Measurements from ENCODE around the gene ZNF426. TPM values are rescaled to one million over a fixed set of nuclear protein-coding genes. Genes with fewer than 3 reads are reported as not detected.
"Not testable (repeated sequence)": the region's sequence is repeated elsewhere in the genome, so short reads cannot be mapped to it uniquely, and the experiment has no call there.

The ZNF426 gene
- total RNA-seq, 1 experiment from 2014 or later, result 18.1 TPM

DNA sequence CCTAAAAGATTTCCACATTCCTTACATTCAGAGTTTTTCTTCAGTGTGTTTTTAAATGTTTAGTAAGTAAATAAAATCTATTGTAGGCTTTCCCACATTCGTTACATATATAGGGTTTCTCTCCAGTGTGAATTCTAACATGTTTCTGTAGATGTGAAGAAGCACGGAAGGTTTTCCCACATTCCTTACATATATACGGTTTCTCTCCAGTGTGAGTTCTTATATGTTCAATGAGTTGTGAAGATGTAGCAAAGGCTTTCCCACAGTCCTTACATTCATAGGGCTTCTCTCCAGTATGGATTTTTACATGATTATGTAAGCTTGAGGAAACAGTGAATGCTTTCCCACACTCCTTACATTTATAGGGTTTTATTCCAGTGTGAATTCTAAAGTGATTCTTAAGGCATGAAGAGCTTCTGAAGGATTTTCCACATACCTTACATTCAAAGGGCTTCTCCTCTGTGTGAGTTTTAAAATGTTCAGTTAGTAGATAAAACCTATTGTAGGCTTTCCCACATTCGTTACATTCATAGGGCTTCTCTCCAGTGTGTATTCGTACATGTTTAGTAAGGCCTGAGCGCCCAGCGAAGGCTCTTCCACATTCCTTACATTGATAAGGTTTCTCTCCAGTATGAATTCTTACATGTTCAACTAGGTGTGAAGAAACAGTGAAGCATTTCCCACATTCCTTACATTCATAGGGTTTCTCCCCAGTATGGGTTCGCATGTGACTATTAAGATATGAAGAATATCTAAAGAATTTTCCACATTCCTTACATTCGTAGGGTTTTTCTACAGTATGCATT lies 27.7 kb upstream of the ZNF426 start:
- BruUV-seq (replicated peaks), result TSS peak; percentile 9
- H3K36me3 ChIP-seq (ENCODE audit: insufficient read depth, low read length, poor library complexity, severe bottlenecking), result peaks cover 92% of the 10 kb centered on the region
- no peaks in the 10 kb centered on the region for H3K4me1 ChIP-seq (ENCODE audit: insufficient read depth, low read length, poor library complexity, severe bottlenecking)
- H3K9me3 ChIP-seq (ENCODE audit: low read depth, low read length, poor library complexity, severe bottlenecking), result peaks cover 95% of the 10 kb centered on the region
- DNase-seq (ENCODE audit: low spot score), result peak; percentile 29
- intact Hi-C loops (cut with micrococcal nuclease; ENCODE audit: unreplicated experiment), result no loop called here
- no peak overlapping the region for H3K27ac ChIP-seq (ENCODE audit: low read depth, low read length, poor library complexity, severe bottlenecking)
- H3K27me3 ChIP-seq (replicated peaks; ENCODE audit: insufficient read depth, low read depth, low read length, poor library complexity), result no peaks in the 10 kb centered on the region
- no peak overlapping the region for H3K4me3 ChIP-seq (ENCODE audit: low read depth, low read length, poor library complexity, severe bottlenecking)
- POLR2A ChIA-PET (ENCODE audit: low non-redundant PET), result no interaction called here
- no peak for TF ChIP-seq CTCF (conservative IDR thresholded peaks at IDR 0.05; ENCODE audit: low read depth, low read length)
- no peak for TF ChIP-seq EZH2 (IDR thresholded peaks at IDR 0.05; ENCODE audit: borderline replicate concordance, low read depth, low read length, poor library complexity, severe bottlenecking)
- CTCF ChIA-PET, result no interaction called here

- H3K4me1 ChIP-seq (ENCODE audit: insufficient read depth, low read length, poor library complexity, severe bottlenecking), result no peaks in the 10 kb centered on the region
- DNase-seq (ENCODE audit: low spot score), result no peak
- H3K4me3 ChIP-seq (ENCODE audit: low read depth, low read length, poor library complexity, severe bottlenecking), result no peak overlapping the region
- H3K9me3 ChIP-seq (ENCODE audit: low read depth, low read length, poor library complexity, severe bottlenecking), result peaks cover 16% of the 10 kb centered on the region
- ChIA-PET CTCF (no interaction called here), POLR2A (ENCODE audit: low non-redundant PET) (no interaction called here)
- TF ChIP-seq EZH2 (IDR thresholded peaks at IDR 0.05; ENCODE audit: borderline replicate concordance, low read depth, low read length, poor library complexity, severe bottlenecking) (no peak), CTCF (conservative IDR thresholded peaks at IDR 0.05; ENCODE audit: low read depth, low read length) (no peak)
- intact Hi-C loops (cut with micrococcal nuclease; ENCODE audit: unreplicated experiment), result no loop called here
- BruUV-seq (replicated peaks), result no TSS peak
- H3K27me3 ChIP-seq (replicated peaks; ENCODE audit: insufficient read depth, low read depth, low read length, poor library complexity), result no peaks in the 10 kb centered on the region
- H3K36me3 ChIP-seq (ENCODE audit: insufficient read depth, low read length, poor library complexity, severe bottlenecking), result no peaks in the 10 kb centered on the region
- no peak overlapping the region for H3K27ac ChIP-seq (ENCODE audit: low read depth, low read length, poor library complexity, severe bottlenecking)
These were observed 14.3 kb upstream of the ZNF426 start for GRCh38 chr19:9552536-9553274.

DNA sequence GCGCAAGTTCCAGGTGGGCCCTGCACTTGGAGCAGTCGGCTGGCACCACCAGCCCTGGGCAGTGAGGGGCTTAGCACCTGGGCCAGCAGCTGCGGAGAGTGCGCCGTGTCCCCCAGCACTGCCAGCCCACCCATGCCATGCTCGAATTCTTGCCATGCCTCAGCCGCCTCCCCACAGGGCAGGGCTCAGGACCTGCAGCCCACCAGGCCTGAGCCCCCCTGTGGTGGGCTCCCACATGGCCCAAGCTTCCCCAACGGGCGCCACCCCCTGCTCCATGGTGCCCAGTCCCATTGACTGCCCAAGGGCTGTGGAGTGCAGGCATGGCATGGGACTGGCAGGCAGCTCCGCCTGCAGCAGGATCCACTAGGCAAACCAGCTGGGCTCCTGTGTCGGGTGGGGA lies 9.4 kb upstream of the ZNF426 start:
- H3K4me3 ChIP-seq (ENCODE audit: low read depth, low read length, poor library complexity, severe bottlenecking), result no peak overlapping the region
- H3K27me3 ChIP-seq (replicated peaks; ENCODE audit: insufficient read depth, low read depth, low read length, poor library complexity), result no peaks in the 10 kb centered on the region
- H3K27ac ChIP-seq (ENCODE audit: low read depth, low read length, poor library complexity, severe bottlenecking), result no peak overlapping the region
- H3K36me3 ChIP-seq (ENCODE audit: insufficient read depth, low read length, poor library complexity, severe bottlenecking), result no peaks in the 10 kb centered on the region
- BruUV-seq (replicated peaks), result no TSS peak
- CTCF ChIA-PET, result no interaction called here
- intact Hi-C loops (cut with micrococcal nuclease; ENCODE audit: unreplicated experiment), result no loop called here
- no peak for TF ChIP-seq EZH2 (IDR thresholded peaks at IDR 0.05; ENCODE audit: borderline replicate concordance, low read depth, low read length, poor library complexity, severe bottlenecking)
- no peak for DNase-seq (ENCODE audit: low spot score)
- peaks cover 7% of the 10 kb centered on the region for H3K9me3 ChIP-seq (ENCODE audit: low read depth, low read length, poor library complexity, severe bottlenecking)
- no peaks in the 10 kb centered on the region for H3K4me1 ChIP-seq (ENCODE audit: insufficient read depth, low read length, poor library complexity, severe bottlenecking)
- POLR2A ChIA-PET (ENCODE audit: low non-redundant PET), result no interaction called here

GRCh38 chr19:9541281-9541680 lies 2.8 kb upstream of the ZNF426 start:
- H3K36me3 ChIP-seq (ENCODE audit: insufficient read depth, low read length, poor library complexity, severe bottlenecking); H3K27ac ChIP-seq (ENCODE audit: low read depth, low read length, poor library complexity, severe bottlenecking); DNase-seq (ENCODE audit: low spot score); CTCF ChIA-PET; H3K27me3 ChIP-seq (replicated peaks; ENCODE audit: insufficient read depth, low read depth, low read length, poor library complexity); H3K4me3 ChIP-seq (ENCODE audit: low read depth, low read length, poor library complexity, severe bottlenecking); H3K4me1 ChIP-seq (ENCODE audit: insufficient read depth, low read length, poor library complexity, severe bottlenecking); intact Hi-C loops (cut with micrococcal nuclease; ENCODE audit: unreplicated experiment); BruUV-seq (replicated peaks); POLR2A ChIA-PET (ENCODE audit: low non-redundant PET): not testable (repeated sequence)
- peaks cover 19% of the 10 kb centered on the region for H3K9me3 ChIP-seq (ENCODE audit: low read depth, low read length, poor library complexity, severe bottlenecking)

DNA sequence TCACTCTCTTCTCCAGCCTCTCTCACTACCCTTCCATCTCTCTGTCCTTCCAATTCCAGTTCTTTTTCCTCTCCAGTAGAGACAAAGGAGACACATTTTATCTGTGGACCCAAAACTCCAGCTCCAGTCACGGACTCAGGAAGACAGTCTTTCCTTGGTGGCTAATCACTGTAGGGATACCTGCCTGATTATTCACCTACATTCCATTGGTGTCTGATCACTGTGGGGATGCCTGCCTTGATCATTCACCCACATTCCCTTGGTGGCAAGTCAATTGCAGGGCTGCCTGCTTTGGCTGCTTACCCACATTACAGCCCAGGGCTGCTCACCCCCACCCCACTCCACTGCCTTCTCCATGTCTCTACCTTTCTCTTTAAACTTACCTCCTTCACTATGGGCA lies 1.5 kb upstream of the ZNF426 start:
- peaks cover 12% of the 10 kb centered on the region for H3K36me3 ChIP-seq (ENCODE audit: insufficient read depth, low read length, poor library complexity, severe bottlenecking)
- H3K4me3 ChIP-seq (ENCODE audit: low read depth, low read length, poor library complexity, severe bottlenecking); intact Hi-C loops (cut with micrococcal nuclease; ENCODE audit: unreplicated experiment); DNase-seq (ENCODE audit: low spot score); BruUV-seq (replicated peaks); H3K4me1 ChIP-seq (ENCODE audit: insufficient read depth, low read length, poor library complexity, severe bottlenecking); CTCF ChIA-PET; POLR2A ChIA-PET (ENCODE audit: low non-redundant PET); H3K27me3 ChIP-seq (replicated peaks; ENCODE audit: insufficient read depth, low read depth, low read length, poor library complexity); H3K27ac ChIP-seq (ENCODE audit: low read depth, low read length, poor library complexity, severe bottlenecking): not testable (repeated sequence)
- H3K9me3 ChIP-seq (ENCODE audit: low read depth, low read length, poor library complexity, severe bottlenecking), result peaks cover 30% of the 10 kb centered on the region

- H3K9me3 ChIP-seq (ENCODE audit: low read depth, low read length, poor library complexity, severe bottlenecking), result peaks cover 31% of the 10 kb centered on the region
- POLR2A ChIA-PET (ENCODE audit: low non-redundant PET); H3K4me3 ChIP-seq (ENCODE audit: low read depth, low read length, poor library complexity, severe bottlenecking): not testable (repeated sequence)
These were observed 756 bp upstream of the ZNF426 start for GRCh38 chr19:9539201-9539600.

More at GRCh38 chr19:9539201-9539600, 756 bp upstream of the ZNF426 start:
- H3K4me1 ChIP-seq (ENCODE audit: insufficient read depth, low read length, poor library complexity, severe bottlenecking); DNase-seq (ENCODE audit: low spot score); BruUV-seq (replicated peaks); H3K27me3 ChIP-seq (replicated peaks; ENCODE audit: insufficient read depth, low read depth, low read length, poor library complexity); H3K27ac ChIP-seq (ENCODE audit: low read depth, low read length, poor library complexity, severe bottlenecking); intact Hi-C loops (cut with micrococcal nuclease; ENCODE audit: unreplicated experiment); CTCF ChIA-PET: not testable (repeated sequence)
- H3K36me3 ChIP-seq (ENCODE audit: insufficient read depth, low read length, poor library complexity, severe bottlenecking), result peaks cover 20% of the 10 kb centered on the region
